B cell (primary cell): ENCODE measurements around the gene S100A1.

Source experiments
- CTCF ChIP-seq: fragments of 200-600 bp; IDR thresholded peaks from one replicate; pipeline ENCODE4 v1.8.0; 2022; ENCODE audit warnings: antibody characterized with exemption, mild to moderate bottlenecking
- EZH2 ChIP-seq: IDR thresholded peaks from 2 replicates; pipeline ENCODE4 v1.6.1; 2012; ENCODE audit warnings: borderline replicate concordance, low read depth, mild to moderate bottlenecking, moderate library complexity, low read length; ENCODE audit not compliant: insufficient read depth, poor library complexity, severe bottlenecking

- TF ChIP-seq EZH2 (no peak), CTCF (no peak)
These were observed 1.7 kb upstream of the S100A1 start for GRCh38 chr1:153626477-153626903.
